HFFc6 (cell line): ENCODE measurements around the gene HYDIN. TPM values are rescaled to one million over a fixed set of nuclear protein-coding genes. Genes with fewer than 3 reads are reported as not detected.

Source experiments
- DNase-seq: peaks from one replicate; pipeline ENCODE4 v3.0.0-alpha.2; 2018
- H3K27ac Mint-ChIP-seq: 2 replicates; pipeline ENCODE4 v1.8.0; 2020; ENCODE audit warnings: mild to moderate bottlenecking, mixed read lengths
- H3K27me3 Mint-ChIP-seq: 2 replicates; pipeline ENCODE4 v1.8.0; 2021; ENCODE audit warnings: mild to moderate bottlenecking, moderate library complexity, mixed read lengths; ENCODE audit not compliant: insufficient read depth
- H3K36me3 Mint-ChIP-seq: 2 replicates; pipeline ENCODE4 v1.8.0; 2021; ENCODE audit warnings: low read depth, mixed read lengths
- H3K4me1 Mint-ChIP-seq: 2 replicates; pipeline ENCODE4 v1.8.0; 2020; ENCODE audit warnings: low read depth, mixed read lengths
- H3K4me3 Mint-ChIP-seq: 2 replicates; pipeline ENCODE4 v1.8.0; 2020; ENCODE audit warnings: mild to moderate bottlenecking, moderate library complexity, mixed read lengths
- H3K9me3 Mint-ChIP-seq: 2 replicates; pipeline ENCODE4 v1.8.0; 2020; ENCODE audit warnings: mild to moderate bottlenecking, mixed read lengths
- total RNA-seq, 6 experiments: library from RNA; stranded (reverse); fragmentation: NEBNext Ultra II Directional; extraction: Animal tissue kit (Norgen Biotek cat#: 25700); gene quantifications; 2 replicates in 1 of 6; 3 replicates in 5 of 6; pipeline ENCODE4 v1.2.3, GENCODE V29; 2021
- TF ChIP-seq, protein P1 (sequence below): fragments of 200-600 bp; sonication (generic); IDR thresholded peaks from 2 replicates; pipeline ENCODE4 v1.5.0; 2021; ENCODE audit warnings: antibody characterized with exemption, mild to moderate bottlenecking

Gene HYDIN
- total RNA-seq, 6 experiments from 2014 or later: 0.05 TPM; not detected in 5

DNA sequence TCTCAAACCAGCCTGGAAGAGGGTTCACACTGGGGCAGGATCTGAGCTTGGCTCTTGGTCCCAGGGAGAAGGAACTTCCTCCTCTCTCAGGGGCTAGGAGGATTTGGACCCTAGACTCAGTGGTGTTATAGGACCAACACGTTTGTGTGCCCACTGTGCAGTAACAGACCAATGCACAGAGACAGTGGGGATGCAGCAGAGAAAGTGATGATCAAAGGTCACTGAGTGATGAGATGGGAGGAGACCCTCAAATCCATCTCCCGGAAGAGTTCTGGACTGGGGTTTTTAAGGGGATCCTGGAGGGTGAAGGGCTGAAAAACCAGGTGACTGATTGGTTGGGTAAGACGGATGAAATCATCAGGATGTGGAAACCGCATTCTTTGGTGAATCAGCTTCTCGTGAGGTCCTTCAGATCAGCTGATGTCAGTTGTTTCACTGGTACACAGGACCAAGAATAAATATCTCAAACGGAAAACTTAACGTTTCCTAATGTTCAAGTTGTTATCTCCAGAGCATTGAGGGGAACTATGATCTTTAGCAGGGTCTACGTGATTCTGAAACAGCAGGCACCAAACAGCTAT lies 426.3 kb downstream of the HYDIN start:
- peaks cover 72% of the 10 kb centered on the region for H3K4me1 Mint-ChIP-seq
- H3K4me3 Mint-ChIP-seq: peak overlapping the region; percentile 85
- no peaks in the 10 kb centered on the region; the same call in 1 of the 2 replicates for H3K9me3 Mint-ChIP-seq
- H3K27me3 Mint-ChIP-seq: no peaks in the 10 kb centered on the region
- no peaks in the 10 kb centered on the region; the same call in 1 of the 2 replicates for H3K36me3 Mint-ChIP-seq
- peak; percentile 85 for DNase-seq
- H3K27ac Mint-ChIP-seq: peak overlapping the region; percentile 99
- TF ChIP-seq, protein P1, sequence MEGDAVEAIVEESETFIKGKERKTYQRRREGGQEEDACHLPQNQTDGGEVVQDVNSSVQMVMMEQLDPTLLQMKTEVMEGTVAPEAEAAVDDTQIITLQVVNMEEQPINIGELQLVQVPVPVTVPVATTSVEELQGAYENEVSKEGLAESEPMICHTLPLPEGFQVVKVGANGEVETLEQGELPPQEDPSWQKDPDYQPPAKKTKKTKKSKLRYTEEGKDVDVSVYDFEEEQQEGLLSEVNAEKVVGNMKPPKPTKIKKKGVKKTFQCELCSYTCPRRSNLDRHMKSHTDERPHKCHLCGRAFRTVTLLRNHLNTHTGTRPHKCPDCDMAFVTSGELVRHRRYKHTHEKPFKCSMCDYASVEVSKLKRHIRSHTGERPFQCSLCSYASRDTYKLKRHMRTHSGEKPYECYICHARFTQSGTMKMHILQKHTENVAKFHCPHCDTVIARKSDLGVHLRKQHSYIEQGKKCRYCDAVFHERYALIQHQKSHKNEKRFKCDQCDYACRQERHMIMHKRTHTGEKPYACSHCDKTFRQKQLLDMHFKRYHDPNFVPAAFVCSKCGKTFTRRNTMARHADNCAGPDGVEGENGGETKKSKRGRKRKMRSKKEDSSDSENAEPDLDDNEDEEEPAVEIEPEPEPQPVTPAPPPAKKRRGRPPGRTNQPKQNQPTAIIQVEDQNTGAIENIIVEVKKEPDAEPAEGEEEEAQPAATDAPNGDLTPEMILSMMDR: no peak

DNA sequence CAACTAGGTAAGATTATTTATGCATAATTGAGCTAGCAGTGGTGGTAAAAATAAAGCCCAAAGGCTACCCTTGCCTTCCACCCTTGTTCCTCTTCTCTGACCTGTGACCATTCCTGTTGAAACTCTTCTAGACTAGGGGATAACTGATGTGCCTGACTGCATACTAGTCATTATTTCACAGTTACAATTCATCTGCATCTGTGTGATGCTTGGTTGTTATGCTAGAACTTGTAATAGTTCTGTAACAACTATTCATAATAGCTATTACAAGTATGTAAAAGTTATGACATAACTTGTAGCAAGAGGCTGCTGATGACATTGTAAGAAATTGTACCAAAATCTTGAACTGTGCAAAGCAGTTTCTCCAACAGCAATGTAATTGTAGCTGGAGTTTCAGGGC lies 427.2 kb downstream of the HYDIN start:
- Mint-ChIP-seq H3K27me3 (no peaks in the 10 kb centered on the region), H3K36me3 (no peaks in the 10 kb centered on the region; the same call in 1 of the 2 replicates), H3K9me3 (no peaks in the 10 kb centered on the region; the same call in 1 of the 2 replicates), H3K27ac (peak overlapping the region; percentile 99), H3K4me1 (peaks cover 78% of the 10 kb centered on the region), H3K4me3 (no peak overlapping the region)
- TF ChIP-seq, protein P1: no peak
- no peak for DNase-seq

DNA sequence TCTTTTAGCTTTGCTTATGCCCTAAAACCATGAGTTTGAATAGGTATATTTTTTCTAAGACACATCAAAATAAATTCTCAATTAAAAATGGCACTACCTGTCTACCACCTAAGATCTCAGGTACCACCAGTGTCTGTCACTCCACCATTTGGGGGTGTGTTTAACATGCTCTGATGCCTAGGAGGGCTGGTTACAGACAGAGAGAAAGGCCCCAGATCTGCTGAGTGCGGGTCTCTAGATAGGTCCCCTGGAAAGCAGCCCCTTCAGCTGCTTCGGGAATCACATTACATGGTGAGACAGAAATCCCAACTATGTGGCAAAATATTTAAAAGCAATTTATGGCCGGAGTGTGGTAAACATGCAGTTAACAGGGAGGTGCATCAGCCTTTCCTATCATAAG lies 428.9 kb downstream of the HYDIN start:
- Mint-ChIP-seq H3K9me3 (no peaks in the 10 kb centered on the region; the same call in 1 of the 2 replicates), H3K27me3 (no peaks in the 10 kb centered on the region), H3K36me3 (peaks cover 7% of the 10 kb centered on the region), H3K4me3 (peak overlapping the region; percentile 99), H3K27ac (peak overlapping the region; percentile 84; the same call in 1 of the 2 replicates), H3K4me1 (peaks cover 73% of the 10 kb centered on the region)
- TF ChIP-seq, protein P1: no peak
- no peak for DNase-seq

DNA sequence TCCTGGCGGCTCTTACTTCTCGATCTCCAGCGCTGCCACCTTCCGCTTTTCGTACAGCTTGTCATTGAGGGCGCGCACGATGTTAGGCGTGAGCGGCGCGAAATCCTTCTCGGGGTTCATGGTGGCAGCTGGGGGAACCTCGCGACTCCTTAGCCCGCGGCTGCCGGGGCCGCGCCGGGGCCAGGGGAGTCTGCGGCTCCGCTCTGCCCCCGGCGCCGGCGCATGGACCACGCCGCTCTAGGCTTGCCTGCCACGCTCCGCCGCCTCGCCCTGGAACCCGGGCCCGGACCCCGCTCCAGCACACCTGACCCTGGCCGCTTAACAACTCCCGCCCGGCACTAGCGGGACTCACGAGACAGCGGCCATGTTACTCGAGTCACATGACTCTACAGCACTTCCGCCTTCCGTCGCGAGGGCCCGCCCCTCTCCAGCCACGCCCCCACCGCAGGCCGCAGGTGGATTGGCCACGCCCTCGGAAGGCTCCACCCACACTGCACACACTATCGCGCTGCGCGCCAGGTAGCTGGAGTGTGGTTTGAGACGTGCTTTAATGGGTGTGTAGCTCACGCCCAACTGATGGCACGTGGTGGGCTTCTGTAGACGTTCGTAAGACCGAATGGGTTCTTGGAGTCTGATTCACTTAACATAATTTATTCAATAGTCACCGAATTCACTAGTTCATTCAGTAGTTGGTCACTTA lies 429.6 kb downstream of the HYDIN start, which contains the start of gene VAC14:
Gene VAC14, minus strand, starts transcription at position 378 of the 700 bp plus-strand sequence. Its CDS starts 258 bp downstream, at position 120.
- TF ChIP-seq, protein P1: no peak
- no peaks in the 10 kb centered on the region for H3K27me3 Mint-ChIP-seq
- peaks cover 7% of the 10 kb centered on the region for H3K36me3 Mint-ChIP-seq
- H3K4me1 Mint-ChIP-seq: peaks cover 66% of the 10 kb centered on the region
- H3K27ac Mint-ChIP-seq: peak within 1 kb of the TSS; percentile 84
- peak within 1 kb of the TSS; percentile 99 for H3K4me3 Mint-ChIP-seq
- peak; percentile 76 for DNase-seq
- no peaks in the 10 kb centered on the region; the same call in 1 of the 2 replicates for H3K9me3 Mint-ChIP-seq

DNA sequence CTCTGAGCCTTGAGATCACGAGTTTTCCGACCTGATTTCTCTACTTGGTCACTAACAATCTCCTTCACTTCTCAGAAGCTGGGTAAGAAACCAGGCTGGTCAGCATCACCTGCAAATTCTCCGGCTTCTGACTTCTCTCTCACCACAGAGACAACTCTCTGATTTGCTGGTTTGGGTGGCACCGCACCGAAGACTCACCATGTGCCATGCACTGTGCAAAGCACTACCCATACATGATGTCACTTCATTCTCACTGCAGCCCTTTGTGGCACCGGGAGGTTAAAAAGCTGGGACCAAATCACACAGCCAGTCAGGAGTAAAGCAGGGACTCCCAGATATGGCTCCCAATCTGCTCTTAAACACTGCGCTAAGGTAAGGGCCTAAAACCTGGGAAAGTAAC lies 430.2 kb downstream of the HYDIN start:
- Mint-ChIP-seq H3K27ac (peak overlapping the region; percentile 84), H3K4me1 (peaks cover 60% of the 10 kb centered on the region), H3K27me3 (no peaks in the 10 kb centered on the region), H3K9me3 (no peaks in the 10 kb centered on the region; the same call in 1 of the 2 replicates), H3K36me3 (peaks cover 7% of the 10 kb centered on the region), H3K4me3 (peak overlapping the region; percentile 99)
- TF ChIP-seq, protein P1: no peak
- no peak for DNase-seq
